Sigmoid colon (tissue), 7 donors: ENCODE results near the gene ADNP2. TPM values are rescaled to one million over a fixed set of nuclear protein-coding genes. Genes with fewer than 3 reads are reported as not detected.

Experiments used
- DNase-seq: peaks from one replicate; pipeline ENCODE4 v3.0.0-alpha.2; 2019
- H3K27ac ChIP-seq, 4 donors: fragments of 200-600 bp; sonication (generic); one replicate each; pipeline ENCODE4 v1.5.1; 2016 to 2019; ENCODE audit warnings: mild to moderate bottlenecking in 1 of 4
- H3K27me3 ChIP-seq, 3 donors: fragments of 200-600 bp; sonication (generic); one replicate each; pipeline ENCODE4 v1.5.1; 2019; ENCODE audit warnings: mild to moderate bottlenecking in 1 of 3
- H3K36me3 ChIP-seq, 4 donors: fragments of 200-600 bp; sonication (generic); one replicate each; pipeline ENCODE4 v1.5.1; 2016 to 2019
- H3K4me1 ChIP-seq, 4 donors: fragments of 200-600 bp; sonication (generic); one replicate each; pipeline ENCODE4 v1.5.1; 2017 to 2019
- H3K4me3 ChIP-seq, 4 donors: fragments of 200-600 bp; sonication (generic); one replicate each; pipeline ENCODE4 v1.5.1; 2017 to 2019; ENCODE audit warnings: mild to moderate bottlenecking in 2 of 4, moderate library complexity in 1 of 4
- H3K9me3 ChIP-seq, 4 donors: fragments of 200-600 bp in 3 of 4; sonication (generic) in 3 of 4; one replicate each; pipeline versions ENCODE4 v1.5.1 to v1.6.1; 2013 to 2019
- CTCF ChIP-seq, 4 experiments: fragments of 450-650 bp in 3 of 4; fragments of 200-600 bp in 1 of 4; IDR thresholded peaks; one replicate each; pipeline ENCODE4 v1.5.1; 2016 to 2019; ENCODE audit warnings: antibody characterized with exemption in 4 of 4, mild to moderate bottlenecking in 3 of 4, moderate library complexity in 2 of 4
- EP300 ChIP-seq, 4 donors: sonication (generic); formaldehyde crosslinking; IDR thresholded peaks; one replicate each; pipeline ENCODE4 v1.6.1; 2017; ENCODE audit warnings: antibody characterized with exemption in 4 of 4
- POLR2A ChIP-seq, 2 donors: fragments of 450-650 bp; IDR thresholded peaks; one replicate each; pipeline ENCODE4 v1.6.1; 2016; ENCODE audit warnings: antibody characterized with exemption in 2 of 2, mild to moderate bottlenecking in 2 of 2, moderate library complexity in 2 of 2
- POLR2AphosphoS5 ChIP-seq, 4 donors: sonication (generic); formaldehyde crosslinking; IDR thresholded peaks; one replicate each; pipeline ENCODE4 v1.6.1; 2017; ENCODE audit warnings: antibody characterized with exemption in 4 of 4
- whole genome bisulfite sequencing, 2 donors: extraction: QIAGEN DNeasy Blood & Tissue Kit; methylation state at CpG; one replicate each; pipeline ENCODE4 v1.1.7; 2013; 5-methylcytosine and 5-hydroxymethylcytosine counted together
- intact Hi-C: fragments of 100-400 bp; cut with DNase I; formaldehyde crosslinking; loops from one replicate; pipeline ENCODE4 v1.15.1; 2023
- polyA plus RNA-seq, 3 donors: library from polyadenylated mRNA; stranded (reverse); fragments of 200-250 nt; gene quantifications; one replicate each; pipeline ENCODE4 v1.2.3, GENCODE V29; 2013
- total RNA-seq, 4 donors: library from RNA; depleted of rRNA; stranded (reverse); fragments of >200 nt; gene quantifications; one replicate each; pipeline ENCODE4 v1.1.0, GENCODE V29; 2016
- donor health status: healthy with polysubstance abuse.
- donor health status: Bipolar disorder and iron deficiency.
- donor health status: healthy.

ADNP2 gene
- total and polyA plus RNA-seq, 7 donors, result 3.6 to 18.0 (median 13.0) TPM

- Histone ChIP-seq H3K36me3 (no peaks in the 10 kb centered on the region), H3K4me3 (no peak overlapping the region), H3K9me3 (no peaks in the 10 kb centered on the region), H3K27ac (no peak overlapping the region), H3K27me3 (no peaks in the 10 kb centered on the region), H3K4me1 (no peaks in the 10 kb centered on the region)
- DNase-seq, result no peak
- WGBS, 2 donors, result 76 to 86% methylated on average over 13 of the region's 13 CpGs
- intact Hi-C loops, result no loop called here
- TF ChIP-seq EP300 (IDR thresholded peaks at IDR 0.05) (no peak), POLR2AphosphoS5 (IDR thresholded peaks at IDR 0.05) (no peak), POLR2A (IDR thresholded peaks at IDR 0.05) (no peak), CTCF (IDR thresholded peaks at IDR 0.05) (no peak)
Measured at GRCh38 chr18:80183273-80184050, 74.4 kb downstream of the ADNP2 start.

- H3K27ac ChIP-seq, result no peak overlapping the region
- H3K4me3 ChIP-seq, result no peak overlapping the region
- DNase-seq, result no peak
- H3K36me3 ChIP-seq, result no peaks in the 10 kb centered on the region
- no peak for TF ChIP-seq EP300 (IDR thresholded peaks at IDR 0.05)
- WGBS, 2 donors, result 95 to 96% methylated on average over 26 of the region's 26 CpGs
- intact Hi-C loops, result no loop called here
- H3K9me3 ChIP-seq, result no peaks in the 10 kb centered on the region
- H3K27me3 ChIP-seq, result no peaks in the 10 kb centered on the region
- no peaks in the 10 kb centered on the region for H3K4me1 ChIP-seq
Measured at GRCh38 chr18:80184243-80184772, 75.2 kb downstream of the ADNP2 start.

- Histone ChIP-seq H3K4me3 (no peak overlapping the region), H3K4me1 (no peaks in the 10 kb centered on the region), H3K27ac (no peak overlapping the region), H3K9me3 (no peaks in the 10 kb centered on the region), H3K27me3 (no peaks in the 10 kb centered on the region), H3K36me3 (no peaks in the 10 kb centered on the region)
- TF ChIP-seq POLR2AphosphoS5 (IDR thresholded peaks at IDR 0.05), result no peak
- TF ChIP-seq CTCF (IDR thresholded peaks at IDR 0.05), result no peak
- TF ChIP-seq POLR2A (IDR thresholded peaks at IDR 0.05), result no peak
- no peak for TF ChIP-seq EP300 (IDR thresholded peaks at IDR 0.05)
- intact Hi-C loops, result no loop called here
- WGBS, 2 donors, result 95 to 97% methylated on average over 12 of the region's 12 CpGs
- no peak for DNase-seq
Measured at GRCh38 chr18:80185545-80185944, 76.5 kb downstream of the ADNP2 start.

GRCh38 chr18:80187956-80188642, 79.0 kb downstream of the ADNP2 start:
- intact Hi-C loops, result no loop called here
- no peak for TF ChIP-seq POLR2AphosphoS5 (IDR thresholded peaks at IDR 0.05)
- no peak for TF ChIP-seq POLR2A (IDR thresholded peaks at IDR 0.05)
- no peak for TF ChIP-seq CTCF (IDR thresholded peaks at IDR 0.05)
- no peak for TF ChIP-seq EP300 (IDR thresholded peaks at IDR 0.05)
- 87 to 93% methylated on average over 19 of the region's 19 CpGs for WGBS, 2 donors

More at GRCh38 chr18:80187956-80188642, 79.0 kb downstream of the ADNP2 start:
- Histone ChIP-seq H3K4me1 (no peaks in the 10 kb centered on the region), H3K4me3 (no peak overlapping the region), H3K27ac (no peak overlapping the region), H3K36me3 (no peaks in the 10 kb centered on the region), H3K9me3 (no peaks in the 10 kb centered on the region), H3K27me3 (no peaks in the 10 kb centered on the region)
- DNase-seq, result no peak
